NCI-H226 (cell line): ENCODE results near the gene RBM10.

Experiments used
- DNase-seq: peaks from one replicate; pipeline ENCODE4 v3.0.0-alpha.2; 2015

Gene RBM10

DNA sequence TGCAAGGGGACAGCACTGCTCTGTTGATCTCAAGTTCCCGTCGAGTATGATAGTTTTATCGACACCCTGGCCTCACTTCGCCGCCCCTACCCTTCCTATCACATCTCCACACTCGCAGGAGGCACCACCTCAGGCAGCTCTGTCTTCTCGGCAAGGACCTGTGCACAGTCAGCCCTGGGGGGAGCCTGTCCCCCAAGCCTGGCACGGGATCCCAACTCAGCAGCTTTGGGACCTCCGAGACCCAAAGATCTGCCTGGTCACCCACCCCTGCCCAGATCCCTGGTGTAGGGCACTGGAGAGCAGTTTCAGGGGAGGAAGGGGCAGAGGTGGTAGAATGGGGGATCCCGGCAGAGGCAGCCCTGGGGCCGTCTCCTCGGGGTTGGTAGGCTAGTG, 30.6 kb downstream of the RBM10 start:
- no peak for DNase-seq

DNA sequence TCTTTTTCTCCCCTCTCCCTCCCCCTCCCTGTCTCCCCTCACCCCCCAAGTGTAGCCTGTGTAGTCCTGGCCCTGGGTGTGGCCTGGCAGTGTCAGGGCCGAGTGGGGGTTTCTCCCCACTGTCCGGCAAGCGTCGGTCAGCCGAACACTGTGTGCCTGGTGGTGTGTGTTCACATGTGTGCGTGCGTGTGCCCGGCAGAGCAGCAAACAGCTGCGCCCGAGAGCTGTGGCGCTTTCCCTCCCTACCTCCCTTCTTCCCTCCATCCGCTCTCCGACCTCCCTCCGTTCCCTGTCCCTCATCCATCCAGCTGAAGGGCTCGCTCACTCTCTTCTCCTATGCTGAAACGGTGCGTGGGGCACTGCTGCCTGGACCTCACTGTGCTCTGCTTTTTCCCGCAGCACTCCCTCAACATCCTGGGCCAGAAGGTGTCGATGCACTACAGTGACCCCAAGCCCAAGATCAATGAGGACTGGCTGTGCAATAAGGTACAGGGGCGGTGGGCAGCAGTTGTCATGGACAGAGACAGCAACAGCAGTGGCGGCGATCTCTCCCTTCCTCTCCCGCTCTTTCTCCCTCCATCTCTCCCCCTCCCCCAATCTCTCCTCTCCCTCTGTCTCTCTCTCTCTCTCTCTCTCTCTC, 31.2 kb downstream of the RBM10 start:
- DNase-seq, result no peak

DNA sequence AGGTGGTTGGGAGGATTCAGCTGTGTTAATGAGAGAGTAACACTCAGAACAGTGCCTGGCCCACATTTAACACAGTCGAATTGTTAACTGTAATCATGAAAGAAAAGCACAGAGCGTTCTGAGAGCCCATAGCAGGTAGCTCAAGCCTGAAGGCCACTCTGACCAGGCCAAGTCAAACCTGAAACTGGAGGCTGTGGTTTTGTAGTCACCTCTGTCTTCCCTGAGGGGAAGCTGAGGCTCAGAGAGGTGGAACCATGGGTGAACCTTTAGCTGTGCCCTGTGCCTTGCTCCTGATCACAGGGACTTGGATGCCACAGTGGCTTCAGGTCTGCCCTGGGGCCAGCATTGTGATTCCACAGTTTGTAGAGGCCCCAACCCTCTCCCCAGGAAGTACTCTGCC, 32.1 kb downstream of the RBM10 start:
- no peak for DNase-seq

DNA sequence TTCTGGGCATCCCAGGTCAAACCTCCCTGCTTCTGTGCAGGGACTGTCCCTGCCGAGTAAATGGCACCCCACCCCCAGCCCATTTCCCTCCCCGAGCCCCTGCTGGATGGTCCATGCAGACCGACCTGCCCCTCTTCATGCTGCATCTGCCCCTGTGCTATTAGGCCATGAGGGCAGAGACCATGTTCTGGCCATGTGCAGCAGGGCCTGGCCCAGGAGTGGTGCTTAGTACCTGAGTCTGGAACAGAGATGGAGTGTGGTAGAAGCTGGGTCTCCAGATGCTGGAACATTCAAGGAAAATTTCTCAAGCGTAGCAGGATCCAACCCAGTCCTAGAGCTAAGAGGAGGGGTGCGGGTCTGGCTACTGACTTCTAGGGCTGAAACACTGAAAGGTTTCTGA, 33.3 kb downstream of the RBM10 start:
- no peak for DNase-seq

DNA sequence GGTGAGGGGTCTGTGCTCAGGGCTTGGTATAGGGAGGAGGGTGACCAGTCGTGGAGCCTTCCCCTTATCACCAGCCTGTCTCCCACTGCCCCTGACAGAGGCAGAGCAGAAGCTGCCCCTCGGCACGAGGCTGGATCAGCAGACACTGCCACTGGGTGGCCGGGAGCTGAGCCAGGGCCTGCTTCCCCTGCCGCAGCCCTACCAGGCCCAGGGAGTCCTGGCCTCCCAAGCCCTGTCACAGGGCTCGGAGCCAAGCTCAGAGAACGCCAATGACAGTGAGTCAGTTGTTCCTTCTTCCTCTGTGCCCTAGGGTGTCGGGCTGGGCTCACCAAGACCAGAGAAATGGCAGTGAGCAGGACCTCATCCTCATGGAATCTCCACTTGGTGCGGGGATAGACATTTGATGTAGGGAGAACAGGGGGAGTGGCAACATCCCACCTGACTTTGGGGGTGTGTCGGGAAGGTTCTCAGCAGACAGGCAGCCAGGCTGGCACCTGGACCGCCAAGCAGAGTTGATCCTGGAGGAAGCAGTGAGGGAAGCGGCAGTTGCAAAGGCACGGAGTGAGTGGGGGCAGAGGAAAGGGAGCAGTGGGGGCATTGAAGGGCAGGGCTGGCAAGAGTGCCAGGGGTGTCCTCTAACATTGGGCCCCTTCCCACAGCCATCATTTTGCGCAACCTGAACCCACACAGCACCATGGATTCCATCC, 34.4 kb downstream of the RBM10 start:
- no peak for DNase-seq

DNA sequence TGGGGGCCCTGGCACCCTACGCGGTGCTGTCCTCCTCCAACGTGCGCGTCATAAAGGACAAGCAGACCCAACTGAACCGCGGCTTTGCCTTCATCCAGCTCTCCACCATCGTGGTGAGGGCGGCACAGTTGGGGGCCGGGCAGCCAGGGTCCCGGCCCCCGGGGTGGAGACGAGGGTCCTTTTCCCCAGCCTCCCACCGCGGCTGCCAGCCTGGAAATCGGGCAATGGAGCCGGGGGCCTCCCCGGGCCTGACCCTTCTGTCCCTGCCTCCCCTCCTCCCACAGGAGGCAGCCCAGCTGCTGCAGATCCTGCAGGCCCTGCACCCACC, 34.9 kb downstream of the RBM10 start:
- no peak for DNase-seq

DNA sequence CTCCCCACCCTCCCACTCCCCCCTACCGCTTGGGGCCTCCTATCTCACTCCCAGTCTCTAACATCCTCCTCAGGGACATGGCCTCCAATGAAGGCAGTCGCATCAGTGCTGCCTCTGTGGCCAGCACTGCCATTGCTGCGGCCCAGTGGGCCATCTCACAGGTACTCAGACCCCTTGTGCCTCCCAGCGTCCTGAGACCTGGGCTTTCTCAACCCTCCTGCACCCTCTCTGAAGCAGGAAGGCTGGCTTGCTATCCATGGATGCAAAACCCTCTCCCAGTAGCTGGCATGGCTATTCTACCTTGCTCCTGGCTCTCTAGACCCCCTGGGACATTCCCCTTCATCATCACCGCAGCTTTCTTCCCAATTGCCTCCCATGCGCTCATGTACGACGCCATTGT, 35.3 kb downstream of the RBM10 start:
- no peak for DNase-seq

DNA sequence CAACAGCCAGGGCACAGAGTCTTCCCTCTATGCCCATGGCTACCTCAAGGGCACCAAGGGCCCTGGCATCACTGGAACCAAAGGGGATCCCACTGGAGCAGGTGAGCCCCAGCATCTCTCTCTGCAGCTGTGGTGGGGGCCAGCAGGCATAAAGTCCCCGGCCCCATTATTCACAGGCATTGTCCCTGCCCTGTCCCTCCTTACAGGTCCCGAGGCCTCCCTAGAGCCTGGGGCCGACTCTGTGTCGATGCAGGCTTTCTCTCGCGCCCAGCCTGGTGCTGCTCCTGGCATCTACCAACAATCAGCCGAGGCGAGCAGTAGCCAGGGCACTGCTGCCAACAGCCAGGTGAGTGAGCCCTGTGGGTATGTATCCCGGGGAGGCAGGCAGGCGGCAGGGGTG, 36.3 kb downstream of the RBM10 start:
- DNase-seq, result no peak

DNA sequence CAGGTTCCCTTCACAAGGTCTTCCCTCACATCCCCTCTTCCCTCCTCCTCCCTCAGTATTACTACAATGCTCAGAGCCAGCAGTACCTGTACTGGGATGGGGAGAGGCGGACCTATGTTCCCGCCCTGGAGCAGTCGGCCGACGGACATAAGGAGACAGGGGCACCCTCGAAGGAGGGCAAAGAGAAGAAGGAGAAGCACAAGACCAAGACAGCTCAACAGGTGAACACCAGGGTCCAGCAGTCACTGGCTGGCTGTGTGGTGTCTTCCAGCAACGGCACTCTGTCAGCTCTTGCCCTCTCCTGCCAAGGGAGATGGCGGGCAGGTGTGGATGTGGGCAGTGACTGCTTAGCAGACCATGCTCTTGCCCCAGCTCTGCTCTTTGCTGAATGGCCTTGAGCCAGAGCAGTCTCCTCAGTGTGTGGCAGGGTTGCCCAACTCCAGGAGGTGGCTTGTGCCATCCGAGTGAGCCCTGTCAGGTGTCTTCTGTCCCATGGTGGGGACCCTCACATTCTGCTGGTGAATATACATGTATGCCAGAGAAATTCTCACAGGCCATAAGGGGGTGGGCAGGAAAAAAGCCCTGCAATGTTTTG, 37.2 kb downstream of the RBM10 start:
- no peak for DNase-seq

DNA sequence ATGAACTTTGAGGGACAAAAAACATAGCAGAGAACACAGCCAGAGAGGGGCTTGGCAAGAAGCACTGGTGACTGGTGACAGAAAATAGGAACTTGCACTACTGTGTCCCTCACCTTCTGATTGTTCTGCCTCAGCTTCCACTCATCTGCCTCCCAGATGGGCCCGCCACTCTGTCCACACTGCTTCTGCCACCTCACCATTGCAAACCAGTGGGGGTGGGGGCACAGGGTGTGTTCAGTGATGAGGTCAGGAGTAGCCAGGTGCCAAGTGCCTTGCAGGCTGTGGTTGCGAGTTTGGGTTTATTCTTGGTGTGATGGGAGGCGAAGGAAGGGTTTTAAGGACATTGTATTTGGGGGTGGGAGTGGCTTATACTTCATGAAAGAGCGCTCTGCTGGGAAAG, 39.5 kb downstream of the RBM10 start:
- DNase-seq, result no peak

DNA sequence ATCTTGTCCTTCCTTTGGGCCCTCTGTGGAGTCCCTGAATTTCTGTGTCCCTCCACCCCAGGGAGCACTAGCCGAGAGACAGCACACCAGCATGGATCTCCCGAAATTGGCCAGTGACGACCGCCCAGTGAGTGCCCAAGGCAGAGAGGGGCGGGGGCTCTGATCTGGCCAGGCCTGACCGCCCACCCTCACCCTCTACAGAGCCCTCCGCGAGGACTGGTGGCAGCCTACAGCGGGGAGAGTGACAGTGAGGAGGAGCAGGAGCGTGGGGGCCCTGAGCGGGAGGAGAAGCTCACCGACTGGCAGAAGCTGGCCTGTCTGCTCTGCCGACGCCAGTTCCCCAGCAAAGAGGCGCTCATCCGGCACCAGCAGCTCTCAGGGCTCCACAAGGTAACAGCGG, 40.2 kb downstream of the RBM10 start:
- DNase-seq, result no peak

DNA sequence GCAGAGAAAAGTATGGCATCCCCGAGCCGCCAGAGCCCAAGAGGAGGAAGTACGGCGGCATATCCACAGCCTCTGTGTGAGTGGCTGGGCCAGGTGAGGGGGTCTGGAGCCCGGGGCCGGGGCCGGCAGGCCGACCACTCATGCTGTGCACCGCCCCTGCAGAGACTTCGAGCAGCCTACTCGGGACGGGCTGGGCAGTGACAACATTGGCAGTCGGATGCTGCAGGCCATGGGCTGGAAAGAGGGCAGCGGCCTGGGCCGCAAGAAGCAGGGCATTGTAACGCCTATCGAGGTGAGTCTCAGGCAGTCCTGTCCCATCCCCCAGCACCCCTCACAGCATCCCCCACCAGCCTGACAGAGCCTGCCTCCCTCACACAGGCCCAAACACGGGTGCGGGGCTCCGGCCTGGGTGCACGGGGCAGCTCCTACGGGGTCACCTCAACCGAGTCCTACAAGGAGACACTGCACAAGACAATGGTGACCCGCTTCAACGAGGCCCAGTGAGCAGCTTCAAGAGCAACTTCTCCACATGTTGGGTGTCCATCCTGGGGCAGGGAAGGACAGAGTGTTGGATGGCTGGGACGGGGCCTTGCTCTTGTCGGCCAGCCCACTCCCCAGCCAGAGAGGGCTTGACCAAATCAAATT, 41.2 kb downstream of the RBM10 start:
- DNase-seq, result no peak

DNA sequence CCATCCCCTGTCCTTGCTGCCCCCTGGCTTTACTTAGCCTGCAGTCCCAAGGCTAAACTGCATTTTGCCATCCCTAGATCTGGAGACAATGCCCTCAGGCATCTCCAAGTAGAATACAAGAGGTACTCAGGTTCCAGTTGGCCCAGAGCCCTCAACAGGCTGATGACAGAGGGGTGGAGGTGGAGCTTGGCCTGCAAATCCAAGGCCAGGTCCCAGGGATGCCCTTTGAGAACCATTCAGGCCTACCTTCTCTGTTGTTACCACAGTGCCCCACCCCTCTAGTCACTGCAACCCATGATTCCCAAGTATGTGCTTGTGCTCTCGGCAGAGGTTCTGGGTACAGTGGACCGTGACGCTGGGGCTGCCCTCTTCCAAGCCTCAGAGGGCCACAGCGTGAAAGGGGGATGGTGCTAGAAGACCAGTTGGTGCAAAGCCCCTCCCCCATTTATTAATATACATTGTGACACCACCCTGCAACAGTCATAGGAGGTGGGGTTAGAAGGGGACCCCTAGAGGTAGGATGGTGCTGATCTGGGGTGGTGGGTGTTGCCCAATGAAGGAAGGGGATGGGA, 42.2 kb downstream of the RBM10 start:
- DNase-seq, result no peak

DNA sequence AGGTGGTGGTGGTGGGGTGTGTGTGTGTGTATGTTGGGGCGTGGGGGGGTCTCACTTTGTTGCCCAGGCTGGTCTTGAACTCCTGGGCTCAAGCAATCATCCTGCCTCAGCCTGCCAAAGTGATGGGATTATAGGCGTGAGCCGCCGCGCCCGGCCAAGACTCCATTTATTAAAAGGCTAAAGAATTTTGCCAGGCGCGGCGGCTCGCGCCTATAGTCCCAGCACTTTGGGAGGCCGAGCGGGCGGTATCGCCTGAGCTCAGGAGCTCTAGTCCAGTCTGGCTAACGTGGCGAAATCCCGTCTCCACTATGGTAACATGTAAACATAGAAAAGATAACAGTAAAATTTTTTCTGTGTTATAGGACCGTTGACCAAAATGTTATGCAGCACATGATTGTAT, 44.9 kb downstream of the RBM10 start:
- no peak for DNase-seq

DNA sequence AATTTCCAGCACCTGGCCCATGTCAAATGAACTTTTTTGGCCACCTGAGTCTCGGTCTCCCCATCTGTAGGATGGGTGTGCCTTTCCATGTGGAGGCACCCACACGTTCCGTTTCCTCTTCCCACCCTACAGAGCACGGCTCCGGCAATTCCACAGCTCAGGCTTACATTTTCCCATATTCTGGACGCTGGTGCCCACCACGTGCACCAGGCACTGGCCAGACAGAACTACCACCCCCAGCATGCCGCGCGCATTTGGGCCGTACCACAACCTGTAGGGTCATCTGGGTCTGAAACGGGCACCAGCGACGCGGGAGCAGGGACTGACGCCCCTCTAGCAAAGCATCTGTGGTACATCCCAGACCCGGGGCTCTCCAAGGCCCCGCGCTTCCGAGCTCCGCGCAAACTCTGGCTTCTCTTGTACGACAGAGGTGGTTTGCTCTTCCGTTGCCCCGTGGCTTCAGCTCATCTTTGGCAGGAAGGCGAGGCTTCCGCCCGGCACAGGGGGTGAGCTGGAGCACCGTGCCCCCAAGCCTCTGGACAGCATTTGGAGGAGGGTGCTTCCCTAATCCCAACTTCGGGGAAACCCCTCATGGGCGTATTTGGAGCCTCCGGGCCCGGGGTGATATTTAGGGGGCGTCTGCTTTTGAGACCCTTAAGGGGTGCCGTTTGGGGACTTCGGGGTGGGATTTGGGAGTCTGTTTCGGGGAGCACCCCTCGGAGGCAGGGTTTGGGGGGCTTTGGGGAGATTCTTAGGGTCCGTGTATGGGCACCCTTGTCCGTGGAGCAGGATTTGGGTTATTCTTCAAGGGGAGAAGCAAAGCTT, 45.6 kb downstream of the RBM10 start:
- DNase-seq, result peak; percentile 65

DNA sequence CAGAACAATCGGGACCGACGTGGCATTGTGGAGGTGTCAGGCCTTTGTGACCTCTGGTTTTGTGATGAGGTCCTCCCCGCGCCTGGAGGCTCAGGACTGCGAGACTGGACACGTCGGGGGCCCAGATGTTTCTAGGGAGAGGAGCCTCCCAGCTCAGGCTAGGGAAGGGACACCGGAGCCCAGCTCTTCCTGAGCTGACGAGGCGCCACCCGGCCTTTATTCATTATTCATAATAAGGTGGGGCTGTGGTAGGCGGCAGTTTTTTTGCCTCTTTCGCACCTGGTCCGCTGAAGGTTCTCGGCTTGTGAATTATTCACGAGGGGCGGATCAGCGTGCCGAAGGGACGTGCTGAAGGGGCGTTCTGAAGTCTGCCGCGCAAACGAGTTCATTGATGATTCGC, 46.3 kb downstream of the RBM10 start:
- DNase-seq, result no peak

DNA sequence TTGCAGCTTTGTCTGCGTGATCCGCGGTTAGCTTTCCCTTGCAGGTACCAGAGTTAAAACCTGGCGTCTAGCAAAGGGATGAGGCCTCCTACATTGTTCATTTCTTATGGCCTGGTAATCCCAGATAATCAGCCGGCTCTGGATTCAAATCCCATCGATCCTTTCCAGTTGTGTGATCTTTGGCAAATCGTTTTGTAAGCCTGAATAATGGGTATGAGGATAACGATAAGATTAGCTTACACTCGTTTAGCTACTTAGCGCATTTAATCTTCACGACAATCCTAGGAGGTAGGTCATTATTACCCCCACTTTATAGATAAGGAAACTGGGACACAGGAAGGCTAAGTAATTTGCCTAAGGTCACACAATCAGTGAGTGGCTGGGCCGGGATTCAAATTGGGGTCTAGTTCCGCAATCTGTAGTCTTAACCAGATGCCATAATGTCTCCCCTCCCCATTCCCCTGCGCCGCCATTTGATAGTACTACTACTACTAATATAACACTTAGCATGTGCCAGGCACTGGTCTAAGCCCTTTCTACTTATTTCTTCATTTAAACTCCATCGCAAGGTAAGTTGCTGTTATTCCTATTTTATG, 46.9 kb downstream of the RBM10 start:
- no peak for DNase-seq

DNA sequence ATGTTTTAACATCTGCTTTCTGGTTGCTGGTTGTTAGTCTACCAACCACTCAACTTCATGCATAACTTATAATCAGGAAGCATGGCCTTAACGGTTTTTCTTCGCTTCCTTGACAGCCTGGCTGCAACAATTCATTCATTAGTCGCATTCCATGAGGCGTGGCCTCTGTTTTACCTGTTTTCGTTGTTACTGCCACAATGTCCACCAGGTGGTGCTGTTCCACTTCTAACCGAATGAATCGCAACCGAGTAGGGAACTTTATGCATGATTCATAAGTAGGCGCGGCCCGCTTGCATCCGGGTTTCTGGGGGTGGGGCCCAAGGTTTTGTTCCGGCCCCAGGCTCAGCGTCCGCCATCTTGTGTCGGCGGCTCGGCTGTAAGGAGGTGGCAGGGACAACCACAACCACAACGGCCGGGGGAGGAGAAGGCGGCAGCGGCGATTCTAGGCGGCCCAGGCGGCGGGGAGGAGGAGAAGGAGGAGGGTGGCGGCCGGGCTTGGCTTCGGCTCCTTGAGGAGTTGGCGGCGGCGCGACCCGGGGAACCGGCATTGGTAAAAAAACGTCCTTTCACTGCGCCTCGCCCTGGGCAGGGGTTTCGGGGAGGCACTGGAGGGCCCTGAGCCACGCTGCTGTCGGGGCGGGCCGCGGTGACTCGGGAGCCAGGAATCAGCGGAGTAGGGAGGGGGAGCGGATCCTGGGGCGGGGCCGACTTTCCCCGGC, 48.6 kb downstream of the RBM10 start, which contains the start of gene UBA1:
Gene UBA1, plus strand, starts transcription at position 355 of the 719 bp plus-strand sequence. CDS start 4,974 bp downstream, outside the sequence.
- DNase-seq, result peak; percentile 72

DNA sequence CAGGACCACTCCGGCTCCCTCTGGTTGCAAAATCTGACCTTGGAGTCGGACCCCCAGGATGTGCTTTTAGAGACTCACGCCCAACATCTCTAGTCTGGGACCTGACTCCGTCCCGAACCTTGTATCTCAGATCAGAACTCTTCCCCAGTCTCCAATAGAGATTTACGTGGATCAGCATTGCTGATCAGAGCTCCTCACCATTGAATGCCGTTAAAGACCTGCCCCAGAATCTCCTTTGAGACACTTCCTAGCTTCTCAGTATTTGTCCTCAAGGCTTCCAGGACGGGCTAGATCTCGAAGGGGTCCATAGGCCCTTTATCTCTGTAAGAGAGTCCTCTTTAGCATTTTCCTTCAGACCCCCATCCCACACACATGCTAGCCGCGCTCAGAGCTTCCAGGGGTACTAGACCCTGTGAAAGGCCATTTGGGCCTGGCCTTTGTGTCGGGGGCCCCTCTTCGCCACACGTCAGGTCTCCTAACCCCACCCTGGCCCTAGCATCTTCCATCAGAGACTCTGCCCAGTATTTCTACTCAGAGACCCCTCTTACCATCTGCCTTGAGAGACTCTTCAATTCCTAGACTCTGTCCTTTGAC, 49.3 kb downstream of the RBM10 start:
- DNase-seq, result no peak

DNA sequence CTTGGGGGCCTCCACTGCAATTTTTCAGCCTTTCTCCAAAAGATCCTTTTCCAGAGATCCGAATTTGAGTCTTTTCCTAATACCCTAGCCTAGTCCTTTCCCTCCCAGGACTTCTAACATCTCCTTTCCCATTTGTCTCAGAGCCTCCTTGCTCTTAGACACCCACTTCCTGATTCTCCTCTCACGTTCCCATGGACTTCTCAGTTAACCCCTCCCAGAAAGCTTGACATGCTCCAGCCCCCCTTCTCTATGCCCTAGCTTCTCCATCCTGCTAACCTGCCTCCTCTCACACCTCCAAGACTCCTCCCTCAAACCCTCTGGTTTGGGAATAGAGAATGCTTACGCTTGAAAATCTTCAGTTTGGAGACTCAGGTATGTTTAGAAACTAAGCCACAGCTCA, 51.1 kb downstream of the RBM10 start:
- DNase-seq, result no peak

DNA sequence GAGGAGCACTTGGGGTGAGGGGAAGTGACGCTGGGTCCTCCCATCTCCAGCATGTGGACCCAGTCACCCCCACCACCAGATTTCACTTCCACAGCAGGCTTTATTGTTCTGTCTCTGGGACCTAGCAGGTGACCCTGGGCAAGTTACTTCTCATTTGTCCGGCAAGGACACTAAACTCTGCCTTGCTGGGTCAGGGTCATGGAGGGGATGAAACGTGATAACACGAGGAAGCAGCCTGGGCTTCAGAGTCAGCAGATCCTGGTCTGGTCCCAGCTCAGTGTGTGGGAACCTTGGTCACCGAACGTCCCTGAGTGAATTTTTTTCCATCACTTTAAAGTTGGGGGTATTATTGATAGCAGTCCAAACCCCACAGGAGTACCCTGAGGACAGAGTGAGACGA, 52.5 kb downstream of the RBM10 start:
- DNase-seq, result no peak
